Osteoblast (primary cell): ENCODE results near the gene TLCD5. TPM values are rescaled to one million over a fixed set of nuclear protein-coding genes. Genes with fewer than 3 reads are reported as not detected.

Source experiments
- DNase-seq: peaks from one replicate; pipeline ENCODE4 v3.0.0; 2011; ENCODE audit warnings: low spot score, mixed read lengths; ENCODE audit not compliant: insufficient read length; ENCODE audit errors: missing footprints
- H2AFZ ChIP-seq: 2 replicates; pipeline ENCODE4 v1.6.0; 2011; ENCODE audit warnings: mild to moderate bottlenecking, low read length
- H3K27ac ChIP-seq: 2 replicates; pipeline ENCODE4 v1.5.1; 2011; ENCODE audit warnings: mild to moderate bottlenecking, low read depth, low read length, moderate library complexity
- H3K27me3 ChIP-seq: 2 replicates; pipeline ENCODE4 v1.6.0; 2012; ENCODE audit warnings: mild to moderate bottlenecking, control low read depth, inconsistent platforms, low read length, moderate library complexity; ENCODE audit not compliant: insufficient read depth
- H3K36me3 ChIP-seq: 2 replicates; pipeline ENCODE4 v1.5.1; 2011; ENCODE audit warnings: mild to moderate bottlenecking, low read length, control low read depth, moderate library complexity; ENCODE audit not compliant: insufficient read depth
- H3K4me1 ChIP-seq: 2 replicates; pipeline ENCODE4 v1.5.1; 2011; ENCODE audit warnings: mild to moderate bottlenecking, low read length, control low read depth, moderate library complexity; ENCODE audit not compliant: insufficient read depth
- H3K4me2 ChIP-seq: 2 replicates; pipeline ENCODE4 v1.6.0; 2011; ENCODE audit warnings: mild to moderate bottlenecking, low read length; ENCODE audit not compliant: insufficient read depth
- H3K4me3 ChIP-seq: fragments of 200-600 bp; sonication (generic); 3 replicates; pipeline ENCODE4 v1.5.1; 2012; ENCODE audit warnings: mild to moderate bottlenecking, low read length, inconsistent platforms; ENCODE audit not compliant: insufficient read depth
- H3K79me2 ChIP-seq: 2 replicates; pipeline ENCODE4 v1.6.0; 2012; ENCODE audit warnings: mild to moderate bottlenecking, low read length, control low read depth, inconsistent platforms; ENCODE audit not compliant: insufficient read depth
- H3K9me3 ChIP-seq: 2 replicates; pipeline ENCODE4 v1.5.1; 2011; ENCODE audit warnings: low read depth, low read length, control low read depth
- H4K20me1 ChIP-seq: 2 replicates; pipeline ENCODE4 v1.6.0; 2012; ENCODE audit warnings: mild to moderate bottlenecking, low read length, control low read depth; ENCODE audit not compliant: insufficient read depth
- total RNA-seq: library from RNA; depleted of rRNA; stranded (reverse); fragments of >200 nt; gene quantifications from 2 replicates; pipeline ENCODE4 v1.2.3, GENCODE V29; 2012
- TF ChIP-seq, protein P1 (sequence below): IDR thresholded peaks from 2 replicates; pipeline ENCODE4 v1.5.1; 2011; ENCODE audit warnings: mild to moderate bottlenecking, low read depth, low read length, moderate library complexity; ENCODE audit errors: extremely low read depth

The TLCD5 gene
- total RNA-seq, 1 donor: 11.9 TPM

DNA sequence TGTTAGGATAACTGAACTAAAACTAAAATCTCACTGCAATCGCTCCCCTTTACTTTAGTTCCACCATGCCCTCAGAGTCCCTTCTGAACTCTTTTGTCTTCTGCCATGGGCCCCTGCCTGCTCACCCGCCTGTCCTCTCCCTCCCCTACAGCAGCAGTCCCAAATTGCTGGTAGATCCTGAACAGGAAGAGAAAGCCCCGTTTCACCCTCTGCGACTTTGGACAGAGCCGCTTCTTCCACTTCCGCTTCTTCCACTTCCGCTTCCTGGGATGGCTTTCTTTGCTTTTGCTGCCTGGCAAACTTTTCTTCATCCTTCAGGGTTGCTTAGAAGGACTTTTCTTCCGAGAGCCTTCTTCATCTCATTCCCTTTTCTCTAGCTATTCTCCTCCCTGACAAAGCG is 35.7 kb upstream of the TLCD5 start:
- no peak for DNase-seq
- Histone ChIP-seq H3K36me3 (no peaks in the 10 kb centered on the region), H3K79me2 (no peaks in the 10 kb centered on the region), H4K20me1 (no peaks in the 10 kb centered on the region), H3K4me3 (no peak overlapping the region), H3K27me3 (peaks cover 50% of the 10 kb centered on the region), H2AFZ (no peak overlapping the region), H3K27ac (no peak overlapping the region), H3K9me3 (no peaks in the 10 kb centered on the region), H3K4me1 (no peaks in the 10 kb centered on the region), H3K4me2 (no peak overlapping the region)
- TF ChIP-seq, protein P1, sequence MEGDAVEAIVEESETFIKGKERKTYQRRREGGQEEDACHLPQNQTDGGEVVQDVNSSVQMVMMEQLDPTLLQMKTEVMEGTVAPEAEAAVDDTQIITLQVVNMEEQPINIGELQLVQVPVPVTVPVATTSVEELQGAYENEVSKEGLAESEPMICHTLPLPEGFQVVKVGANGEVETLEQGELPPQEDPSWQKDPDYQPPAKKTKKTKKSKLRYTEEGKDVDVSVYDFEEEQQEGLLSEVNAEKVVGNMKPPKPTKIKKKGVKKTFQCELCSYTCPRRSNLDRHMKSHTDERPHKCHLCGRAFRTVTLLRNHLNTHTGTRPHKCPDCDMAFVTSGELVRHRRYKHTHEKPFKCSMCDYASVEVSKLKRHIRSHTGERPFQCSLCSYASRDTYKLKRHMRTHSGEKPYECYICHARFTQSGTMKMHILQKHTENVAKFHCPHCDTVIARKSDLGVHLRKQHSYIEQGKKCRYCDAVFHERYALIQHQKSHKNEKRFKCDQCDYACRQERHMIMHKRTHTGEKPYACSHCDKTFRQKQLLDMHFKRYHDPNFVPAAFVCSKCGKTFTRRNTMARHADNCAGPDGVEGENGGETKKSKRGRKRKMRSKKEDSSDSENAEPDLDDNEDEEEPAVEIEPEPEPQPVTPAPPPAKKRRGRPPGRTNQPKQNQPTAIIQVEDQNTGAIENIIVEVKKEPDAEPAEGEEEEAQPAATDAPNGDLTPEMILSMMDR: no peak

DNA sequence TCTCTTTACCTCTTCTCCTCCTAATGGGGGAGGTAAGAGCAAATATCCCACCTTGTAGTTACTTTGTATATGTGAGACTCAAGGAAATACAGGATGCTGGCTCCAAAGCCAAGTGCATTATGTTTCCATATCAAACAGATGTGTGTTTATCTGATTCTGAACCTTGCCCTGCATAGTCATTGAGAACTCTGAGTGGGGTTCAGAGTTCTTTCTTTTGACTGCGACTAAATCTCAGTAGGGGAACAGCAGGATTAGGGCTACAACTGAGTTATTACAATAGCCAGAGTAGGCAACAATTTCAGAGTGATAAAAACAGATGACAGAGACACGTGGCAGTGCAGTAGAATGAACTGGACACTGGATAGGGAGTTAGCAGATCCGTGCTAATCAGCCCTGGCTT is 34.1 kb upstream of the TLCD5 start:
- H3K27me3 ChIP-seq: peaks cover 65% of the 10 kb centered on the region
- H3K27ac ChIP-seq: no peak overlapping the region
- no peak for DNase-seq
- no peak overlapping the region for H2AFZ ChIP-seq
- H4K20me1 ChIP-seq: no peaks in the 10 kb centered on the region
- TF ChIP-seq, protein P1: no peak
- H3K79me2 ChIP-seq: no peaks in the 10 kb centered on the region
- H3K9me3 ChIP-seq: no peaks in the 10 kb centered on the region
- H3K4me1 ChIP-seq: no peaks in the 10 kb centered on the region
- no peaks in the 10 kb centered on the region for H3K36me3 ChIP-seq
- no peak overlapping the region for H3K4me3 ChIP-seq
- H3K4me2 ChIP-seq: no peak overlapping the region

GRCh38 chr11:120293038-120293800 is 31.9 kb upstream of the TLCD5 start:
- Histone ChIP-seq H3K4me2 (no peak overlapping the region), H3K36me3 (no peaks in the 10 kb centered on the region), H3K27me3 (peaks cover 75% of the 10 kb centered on the region), H3K9me3 (no peaks in the 10 kb centered on the region), H3K4me3 (no peak overlapping the region), H2AFZ (no peak overlapping the region), H3K4me1 (no peaks in the 10 kb centered on the region), H4K20me1 (no peaks in the 10 kb centered on the region), H3K79me2 (no peaks in the 10 kb centered on the region), H3K27ac (no peak overlapping the region)
- TF ChIP-seq, protein P1: no peak
- DNase-seq: no peak

DNA sequence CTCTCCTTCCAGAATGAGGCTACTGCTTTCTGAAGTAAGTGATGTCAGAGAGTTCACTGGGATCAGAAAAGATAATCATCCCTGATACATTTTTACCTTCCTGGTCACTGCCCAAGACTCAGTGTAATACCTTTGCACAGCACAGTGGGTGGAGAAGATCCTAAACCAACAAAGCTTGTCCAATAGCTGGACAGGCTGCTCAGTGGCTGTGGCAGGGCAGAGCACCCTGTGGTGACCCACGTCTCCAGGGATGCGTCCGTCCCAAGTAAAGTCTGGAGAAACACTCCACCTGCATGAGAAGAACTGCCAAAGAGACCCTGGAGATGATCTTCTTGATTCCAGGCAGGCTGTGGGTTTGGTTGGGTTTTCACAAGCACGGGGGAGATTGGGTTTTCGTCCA is 31.0 kb upstream of the TLCD5 start:
- no peaks in the 10 kb centered on the region for H4K20me1 ChIP-seq
- H3K4me3 ChIP-seq: no peak overlapping the region
- H3K36me3 ChIP-seq: no peaks in the 10 kb centered on the region
- H3K27ac ChIP-seq: no peak overlapping the region
- DNase-seq: no peak
- H2AFZ ChIP-seq: no peak overlapping the region
- H3K4me2 ChIP-seq: no peak overlapping the region
- TF ChIP-seq, protein P1: no peak
- no peaks in the 10 kb centered on the region for H3K9me3 ChIP-seq
- H3K27me3 ChIP-seq: peaks cover 78% of the 10 kb centered on the region
- no peaks in the 10 kb centered on the region for H3K79me2 ChIP-seq
- no peaks in the 10 kb centered on the region for H3K4me1 ChIP-seq
